ENCODE measurements around the gene TNRC18. TPM values are rescaled to one million over a fixed set of nuclear protein-coding genes. Genes with fewer than 3 reads are reported as not detected.

TNRC18 gene
- total and polyA plus RNA-seq, 2 experiments from 2014 or later: 3.7 to 51.8 TPM

DNA sequence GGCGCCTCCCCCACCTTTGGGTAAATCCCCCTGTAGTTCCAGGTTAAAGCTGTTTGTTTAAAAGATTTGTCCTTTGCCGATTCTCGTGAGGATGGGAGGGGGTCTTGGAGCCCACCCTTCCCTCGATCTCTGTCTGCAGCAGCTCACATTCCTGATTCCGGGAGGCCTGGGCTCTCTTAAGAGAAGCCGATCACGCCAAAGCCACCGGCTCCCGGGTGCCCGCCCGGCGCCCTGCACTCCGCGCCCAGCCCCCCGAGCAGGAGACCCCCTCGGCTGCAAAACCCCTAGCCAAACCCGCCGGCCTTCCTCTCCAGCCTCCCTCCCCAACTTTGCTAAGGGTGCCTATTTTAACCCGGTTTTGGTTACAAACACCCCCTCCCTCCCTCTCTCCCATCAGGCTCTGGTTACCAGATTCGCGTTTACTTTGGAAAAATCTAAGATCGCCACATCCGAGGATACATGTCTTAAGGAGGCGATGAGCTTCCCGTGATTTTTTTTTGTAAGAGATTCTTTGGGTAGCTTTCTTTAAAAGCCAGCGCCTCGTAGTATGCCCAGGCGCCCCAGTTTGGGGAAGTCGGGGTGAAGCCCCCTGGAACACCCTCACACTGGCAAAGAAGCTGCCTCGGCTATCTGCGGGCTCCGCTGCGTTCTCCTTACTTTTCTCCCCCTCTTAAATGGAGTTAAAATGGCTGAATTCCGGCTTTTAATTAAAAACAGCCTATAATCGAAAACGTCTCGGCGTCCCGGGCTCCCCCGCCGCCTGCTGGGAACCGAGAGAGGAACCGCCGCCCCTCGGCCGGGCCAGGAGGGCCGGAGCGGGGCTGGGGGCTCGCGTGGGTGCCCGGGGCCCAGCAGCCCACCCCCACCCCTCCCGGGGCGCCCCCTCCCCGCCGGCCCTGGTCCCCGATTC, 983 bp downstream of the TNRC18 start:
- no peaks in the 10 kb centered on the region for H3K9me3 ChIP-seq (ENCODE audit: low read depth)
- no peaks in the 10 kb centered on the region for H3K9me2 ChIP-seq (ENCODE audit: insufficient read depth)
- no peak overlapping the region for H2AFZ ChIP-seq
- peak overlapping the region; percentile 97 for H3K9ac ChIP-seq
- peak overlapping the region; percentile 96 for H3K27ac ChIP-seq
- no peaks in the 10 kb centered on the region for H3K27me3 ChIP-seq (replicated peaks; ENCODE audit: insufficient read depth)
- 1 to 2% methylated on average over 40 to 51 of the region's 56 CpGs for WGBS, 2 experiments (ENCODE audit: low coverage in 1 of 2, low lambda C conversion rate in 2 of 2, missing lambda C conversion rate in 2 of 2)
- in situ Hi-C loops (cut with MboI): no loop called here
- H3K79me2 ChIP-seq (ENCODE audit: insufficient read depth): peaks cover 92% of the 10 kb centered on the region
- no peak for TF ChIP-seq EZH2phosphoT487 (IDR thresholded peaks at IDR 0.05; ENCODE audit: insufficient read depth, low read depth)
- TF ChIP-seq EZH2 (IDR thresholded peaks at IDR 0.05; ENCODE audit: insufficient read depth, poor library complexity, severe bottlenecking): no peak
- peaks cover 9% of the 10 kb centered on the region for H3F3A ChIP-seq (ENCODE audit: insufficient read depth)
- H3K4me3 ChIP-seq: peak overlapping the region; percentile 95
- H3K36me3 ChIP-seq (ENCODE audit: low read depth): no peaks in the 10 kb centered on the region
- H4K20me1 ChIP-seq (ENCODE audit: insufficient read depth): no peaks in the 10 kb centered on the region
- H3K4me1 ChIP-seq (ENCODE audit: insufficient read depth): peaks cover 10% of the 10 kb centered on the region
- DNase-seq: peak; percentile 81
- H3K4me2 ChIP-seq (ENCODE audit: unreplicated experiment): peak overlapping the region; percentile 87

DNA sequence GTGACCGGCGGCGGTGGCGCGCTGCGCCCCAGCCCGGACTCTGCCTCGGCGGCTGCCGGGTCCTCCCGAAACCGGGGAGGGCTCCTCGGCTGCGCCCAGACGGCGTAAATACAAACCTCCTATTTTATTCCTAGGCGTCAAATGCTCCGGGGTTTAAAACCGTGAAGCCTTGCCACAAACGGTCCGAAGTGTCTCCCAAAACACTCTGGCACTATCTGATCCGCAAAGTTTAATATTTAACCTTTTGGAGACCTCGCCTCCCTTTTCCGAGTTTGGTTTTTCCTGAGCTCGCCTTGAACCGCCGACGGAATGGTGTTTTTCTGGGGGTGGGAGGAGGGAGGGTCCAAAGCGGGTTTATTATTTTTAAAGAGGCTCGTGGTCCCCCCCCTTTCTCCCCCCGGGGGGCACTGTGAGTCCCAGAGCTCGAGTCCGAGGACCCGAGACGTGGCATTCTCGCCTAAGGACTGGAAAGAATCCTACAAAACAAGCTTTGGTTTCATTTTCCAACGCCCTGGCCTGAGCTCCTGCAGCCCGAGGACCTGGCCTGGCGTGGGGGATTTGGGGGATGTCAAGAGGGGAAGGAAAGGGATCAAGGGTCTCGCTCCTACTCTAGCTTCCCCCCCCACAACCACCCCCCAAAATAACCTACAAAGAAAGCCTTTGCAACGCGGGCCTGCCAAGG, 1.8 kb downstream of the TNRC18 start:
- no peaks in the 10 kb centered on the region for H3K27me3 ChIP-seq (replicated peaks; ENCODE audit: insufficient read depth)
- WGBS, 2 experiments (ENCODE audit: low coverage in 1 of 2, low lambda C conversion rate in 2 of 2, missing lambda C conversion rate in 2 of 2): 0 to 1% methylated on average over 42 of the region's 42 CpGs
- peak; percentile 85 for DNase-seq
- no peaks in the 10 kb centered on the region for H4K20me1 ChIP-seq (ENCODE audit: insufficient read depth)
- no peaks in the 10 kb centered on the region for H3K36me3 ChIP-seq (ENCODE audit: low read depth)
- H3K79me2 ChIP-seq (ENCODE audit: insufficient read depth): peaks cover 93% of the 10 kb centered on the region
- peak overlapping the region; percentile 87 for H3K4me2 ChIP-seq (ENCODE audit: unreplicated experiment)
- no peaks in the 10 kb centered on the region for H3K9me2 ChIP-seq (ENCODE audit: insufficient read depth)
- H3K4me3 ChIP-seq: peak overlapping the region; percentile 95
- H3K9me3 ChIP-seq (ENCODE audit: low read depth): no peaks in the 10 kb centered on the region
- TF ChIP-seq EZH2 (IDR thresholded peaks at IDR 0.05; ENCODE audit: insufficient read depth, poor library complexity, severe bottlenecking): no peak
- 0 out of 2 replicates have a peak, but pooled peaks have one; percentile 37 for TF ChIP-seq EZH2phosphoT487 (IDR thresholded peaks at IDR 0.05; ENCODE audit: insufficient read depth, low read depth)
- in situ Hi-C loops (cut with MboI): no loop called here
- peak overlapping the region; percentile 96 for H3K27ac ChIP-seq
- peaks cover 12% of the 10 kb centered on the region for H3K4me1 ChIP-seq (ENCODE audit: insufficient read depth)
- H3F3A ChIP-seq (ENCODE audit: insufficient read depth): peaks cover 12% of the 10 kb centered on the region
- peak overlapping the region; percentile 97 for H3K9ac ChIP-seq
- no peak overlapping the region for H2AFZ ChIP-seq

DNA sequence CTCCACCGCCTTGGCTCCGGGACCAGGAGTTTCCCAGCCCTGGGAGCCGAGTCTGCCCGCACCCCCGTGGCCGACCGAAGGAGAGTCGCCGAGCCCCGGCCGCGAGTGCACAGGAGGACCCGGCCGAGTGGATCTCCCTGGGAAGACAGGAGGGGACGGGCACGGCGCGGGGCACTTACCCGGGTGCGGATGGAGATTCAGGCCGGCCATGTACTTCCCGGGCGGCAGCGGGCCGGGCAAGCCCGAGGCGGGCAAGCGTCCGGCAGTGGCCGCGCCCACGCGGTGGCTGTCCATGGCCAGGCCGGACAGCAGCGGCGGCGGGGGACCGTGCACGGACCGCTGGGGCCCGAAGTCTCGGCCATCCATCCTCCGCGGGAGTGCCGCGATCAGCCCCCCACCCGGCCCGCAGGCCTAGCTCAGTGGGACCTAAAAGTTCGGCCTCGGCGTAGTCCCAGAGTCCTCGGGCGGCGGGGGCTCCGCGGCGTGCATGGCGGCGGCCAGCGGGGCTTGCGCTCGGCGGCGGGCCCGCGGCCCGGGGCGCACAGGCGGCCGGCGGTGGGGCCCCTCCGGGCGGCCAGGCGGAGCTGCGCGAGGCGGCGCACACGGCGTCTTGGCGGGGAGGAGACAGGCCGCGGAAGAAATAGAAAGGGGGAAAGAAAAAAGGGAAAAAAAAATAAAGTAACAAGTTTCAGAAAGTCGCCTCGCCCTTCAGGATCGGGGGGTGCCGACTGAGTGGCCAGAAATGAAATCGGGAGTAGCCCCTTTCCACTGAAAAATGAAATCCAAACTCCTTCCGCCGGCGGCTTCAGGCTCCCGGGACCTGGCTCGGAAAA, 2.5 kb downstream of the TNRC18 start:
- Histone ChIP-seq H3K27ac (peak overlapping the region; percentile 96), H3K36me3 (ENCODE audit: low read depth) (no peaks in the 10 kb centered on the region), H4K20me1 (ENCODE audit: insufficient read depth) (no peaks in the 10 kb centered on the region), H2AFZ (no peak overlapping the region), H3K9me3 (ENCODE audit: low read depth) (no peaks in the 10 kb centered on the region), H3K9me2 (ENCODE audit: insufficient read depth) (no peaks in the 10 kb centered on the region), H3K27me3 (replicated peaks; ENCODE audit: insufficient read depth) (no peaks in the 10 kb centered on the region), H3F3A (ENCODE audit: insufficient read depth) (peaks cover 12% of the 10 kb centered on the region), H3K9ac (peak overlapping the region; percentile 97), H3K4me1 (ENCODE audit: insufficient read depth) (peaks cover 12% of the 10 kb centered on the region), H3K4me2 (ENCODE audit: unreplicated experiment) (peak overlapping the region; percentile 93), H3K79me2 (ENCODE audit: insufficient read depth) (peaks cover 93% of the 10 kb centered on the region), H3K4me3 (peak overlapping the region; percentile 95)
- DNase-seq: peak; percentile 61
- TF ChIP-seq EZH2phosphoT487 (IDR thresholded peaks at IDR 0.05; ENCODE audit: insufficient read depth, low read depth) (no peak), EZH2 (IDR thresholded peaks at IDR 0.05; ENCODE audit: insufficient read depth, poor library complexity, severe bottlenecking) (no peak)
- in situ Hi-C loops (cut with MboI): no loop called here
- 1 to 2% methylated on average over 64 to 81 of the region's 93 CpGs for WGBS, 2 experiments (ENCODE audit: low coverage in 1 of 2, low lambda C conversion rate in 2 of 2, missing lambda C conversion rate in 2 of 2)

All from GM23248 (cell line).